HG03521 (cell line): Measurements from ENCODE around the gene CPNE6.
"Not testable (repeated sequence)": the region's sequence is repeated elsewhere in the genome, so short reads cannot be mapped to it uniquely, and the experiment has no call there.

Experiments
- ATAC-seq: cut with Tn5 transposase; IDR thresholded peaks from one replicate; pipeline ENCODE4 v1.9.1; 2021; ENCODE audit warnings: mild to moderate bottlenecking, moderate library complexity; ENCODE audit not compliant: unreplicated experiment

CPNE6 gene

GRCh38 chr14:24071144-24071697 is at the start of gene CPNE6:
CPNE6 (plus strand) TSS chr14:24071562; CDS start chr14:24072937, 1,375 bp downstream.
- ATAC-seq: no peak

- ATAC-seq: not testable (repeated sequence)
Measured at GRCh38 chr14:24024939-24025418, 46.4 kb upstream of the CPNE6 start.

DNA sequence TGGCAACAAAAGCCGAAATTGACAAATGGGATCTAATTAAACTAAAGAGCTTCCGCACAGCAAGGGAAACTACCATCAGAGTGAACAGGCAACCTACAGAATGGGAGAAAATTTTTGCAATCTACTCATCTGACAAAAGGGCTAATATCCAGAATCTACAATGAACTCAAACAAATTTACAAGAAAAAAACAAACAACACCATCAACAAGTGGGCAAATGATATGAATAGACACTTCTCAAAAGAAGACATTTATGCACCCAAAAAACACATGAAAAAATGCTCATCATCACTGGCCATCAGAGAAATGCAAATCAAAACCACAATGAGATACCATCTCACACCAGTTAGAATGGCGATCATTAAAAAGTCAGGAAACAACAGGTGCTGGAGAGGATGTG is 41.7 kb upstream of the CPNE6 start:
- not testable (repeated sequence) for ATAC-seq

- not testable (repeated sequence) for ATAC-seq
Measured at GRCh38 chr14:24031331-24031730, 40.0 kb upstream of the CPNE6 start.

- ATAC-seq: no peak
Measured at GRCh38 chr14:24032727-24033418, 38.5 kb upstream of the CPNE6 start.

GRCh38 chr14:24035769-24036168 is 35.6 kb upstream of the CPNE6 start:
- ATAC-seq: peak; percentile 12

- ATAC-seq: peak; percentile 51
Measured at GRCh38 chr14:24036169-24036962, 35.0 kb upstream of the CPNE6 start.

- peak; percentile 13 for ATAC-seq
Measured at GRCh38 chr14:24036963-24037657, 34.3 kb upstream of the CPNE6 start.

DNA sequence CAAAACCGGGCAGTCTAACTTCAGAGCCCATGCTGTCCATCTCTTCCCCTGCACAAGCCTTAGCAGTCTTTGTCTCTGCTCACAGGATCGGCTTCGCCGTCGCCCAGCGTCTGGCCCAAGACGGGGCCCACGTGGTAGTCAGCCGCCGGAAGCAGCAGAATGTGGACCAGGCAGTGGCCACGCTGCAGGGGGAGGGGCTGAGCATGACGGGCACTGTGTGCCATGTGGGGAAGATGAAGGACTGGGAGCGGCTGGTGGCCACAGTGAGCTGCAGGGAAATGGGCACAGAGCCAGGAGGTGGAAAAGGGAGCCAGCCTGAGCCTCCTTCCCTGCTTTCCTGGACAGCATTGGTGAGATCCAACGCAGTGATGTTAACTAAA is 33.7 kb upstream of the CPNE6 start:
- no peak for ATAC-seq

DNA sequence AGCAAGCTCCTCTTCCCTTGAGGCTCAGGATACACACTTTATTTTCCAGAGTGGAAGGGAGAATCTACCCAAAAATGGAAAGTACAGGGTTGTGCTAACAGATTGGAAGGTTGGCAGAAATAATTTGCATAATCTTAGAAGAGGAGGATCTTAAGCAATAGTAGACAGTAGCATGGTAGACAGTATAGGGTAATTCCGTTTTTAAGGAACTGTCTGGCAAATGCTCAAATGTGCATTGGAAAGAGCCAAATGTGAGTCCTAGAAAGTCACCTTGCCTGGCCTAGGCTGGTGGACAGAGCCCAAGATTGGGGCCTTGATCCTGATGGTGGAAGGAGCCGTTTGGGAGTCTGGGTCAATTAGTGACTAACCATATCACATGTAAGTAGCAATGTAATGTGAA is 32.7 kb upstream of the CPNE6 start:
- ATAC-seq: no peak

- no peak for ATAC-seq
Measured at GRCh38 chr14:24040692-24041091, 30.7 kb upstream of the CPNE6 start.

GRCh38 chr14:24042746-24043145 is 28.6 kb upstream of the CPNE6 start:
- ATAC-seq: no peak

- not testable (repeated sequence) for ATAC-seq
Measured at GRCh38 chr14:24049002-24049401, 22.4 kb upstream of the CPNE6 start.

DNA sequence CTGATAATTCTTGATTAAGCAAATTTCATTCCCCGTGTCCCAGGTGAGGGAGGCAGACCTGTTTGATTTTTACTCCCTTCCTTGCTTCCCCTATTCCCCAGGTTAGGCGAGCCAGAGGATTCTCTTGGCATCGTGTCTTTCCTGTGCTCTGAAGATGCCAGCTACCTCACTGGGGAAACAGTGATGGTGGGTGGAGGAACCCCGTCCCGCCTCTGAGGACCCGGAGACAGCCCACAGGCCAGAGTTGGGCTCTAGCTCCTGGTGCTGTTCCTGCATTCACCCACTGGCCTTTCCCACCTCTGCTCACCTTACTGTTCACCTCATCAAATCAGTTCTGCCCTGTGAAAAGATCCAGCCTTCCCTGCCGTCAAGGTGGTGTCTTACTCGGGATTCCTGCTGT is 20.6 kb upstream of the CPNE6 start:
- not testable (repeated sequence) for ATAC-seq

GRCh38 chr14:24051176-24051788 is 20.1 kb upstream of the CPNE6 start:
- ATAC-seq: peak; percentile 6

GRCh38 chr14:24051789-24052655 is 19.3 kb upstream of the CPNE6 start, which contains the start of gene CARMIL3:
CARMIL3 (plus strand) TSS chr14:24052009; CDS start chr14:24052154, 145 bp downstream.
- ATAC-seq: peak; percentile 67

DNA sequence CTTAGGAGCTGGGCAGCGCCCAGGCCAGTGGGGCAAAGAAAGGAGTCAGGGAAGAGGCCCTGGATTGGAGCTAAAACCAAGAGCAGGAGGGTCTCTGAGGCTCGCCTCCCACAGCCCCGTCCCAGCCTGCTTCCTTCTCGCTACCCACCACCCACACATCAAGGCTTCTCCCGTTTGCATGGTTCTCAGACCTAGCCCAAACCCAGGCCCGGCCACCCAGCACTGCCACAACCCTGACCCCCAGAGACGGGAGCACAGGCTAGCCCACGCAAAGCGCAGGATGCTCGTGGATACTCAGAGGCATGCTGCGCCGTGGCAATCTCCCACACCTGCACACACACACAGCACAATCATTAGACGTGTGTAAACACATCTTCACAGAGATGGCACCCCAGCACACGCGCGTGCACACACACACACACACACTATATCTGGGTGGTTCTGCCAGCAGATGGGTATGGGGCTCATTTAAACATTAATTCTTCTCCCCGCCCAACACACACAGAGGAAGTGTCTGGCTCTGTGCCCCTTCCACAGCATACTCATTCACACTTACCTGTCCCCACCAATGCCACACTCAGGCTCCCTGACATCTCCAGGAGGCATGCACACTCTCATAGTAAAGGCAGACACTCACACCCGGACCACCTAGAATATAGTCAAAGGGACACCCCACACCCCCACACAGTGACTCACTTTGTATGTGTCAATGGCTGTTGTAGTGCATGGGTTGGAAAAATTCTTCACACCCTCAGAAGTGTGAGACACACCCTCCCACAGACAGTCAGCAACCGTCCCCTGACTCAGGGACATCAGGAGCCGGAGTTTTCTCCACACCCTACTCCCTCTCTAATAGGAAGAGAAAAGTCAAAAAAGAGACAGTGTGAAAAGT is 18.5 kb upstream of the CPNE6 start:
- no peak for ATAC-seq

DNA sequence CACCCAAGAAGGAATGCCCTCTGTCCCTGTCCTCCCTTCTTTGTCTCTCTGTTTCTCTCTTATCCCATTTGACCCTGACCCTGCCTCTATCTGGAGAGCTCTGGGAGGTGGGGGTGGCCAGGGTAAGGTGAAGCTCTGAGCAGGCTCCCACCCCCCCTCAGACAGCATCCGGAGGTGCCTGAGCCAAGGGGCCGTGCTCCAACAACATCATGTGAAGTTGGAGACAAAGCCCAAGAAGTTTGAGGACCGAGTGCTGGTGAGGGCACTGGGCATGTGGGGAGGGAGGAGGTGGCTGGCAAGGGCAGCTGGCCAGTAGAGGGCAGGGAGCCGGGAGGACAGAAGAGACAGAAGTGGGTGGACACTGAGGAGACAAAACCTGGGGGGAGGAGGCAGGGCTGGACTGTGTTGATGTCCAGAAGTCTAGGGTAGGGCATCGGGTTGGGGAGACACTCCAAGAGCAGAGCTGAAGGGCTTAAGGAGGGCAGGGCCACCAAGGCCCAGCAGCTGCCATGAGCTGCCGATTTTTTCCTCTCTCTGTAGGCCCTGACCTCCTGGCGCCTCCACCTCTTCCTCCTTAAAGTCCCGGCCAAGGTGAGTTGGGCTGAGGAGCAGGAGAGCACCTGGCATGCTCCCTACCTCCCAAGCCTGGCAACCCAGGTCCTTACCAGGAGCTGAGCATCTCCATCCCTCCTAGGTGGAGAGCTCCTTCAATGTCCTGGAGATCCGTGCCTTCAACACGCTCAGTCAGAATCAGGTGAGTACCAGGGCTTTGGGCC is 17.6 kb upstream of the CPNE6 start:
- ATAC-seq: no peak
